HG03565 (cell line): Measurements from ENCODE around the gene PLRG1.
"Not testable (repeated sequence)": the region's sequence is repeated elsewhere in the genome, so short reads cannot be mapped to it uniquely, and the experiment has no call there.

Experiments
- ATAC-seq: cut with Tn5 transposase; IDR thresholded peaks from one replicate; pipeline ENCODE4 v1.9.1; 2021; ENCODE audit warnings: mild to moderate bottlenecking, moderate library complexity; ENCODE audit not compliant: unreplicated experiment

Gene PLRG1

DNA sequence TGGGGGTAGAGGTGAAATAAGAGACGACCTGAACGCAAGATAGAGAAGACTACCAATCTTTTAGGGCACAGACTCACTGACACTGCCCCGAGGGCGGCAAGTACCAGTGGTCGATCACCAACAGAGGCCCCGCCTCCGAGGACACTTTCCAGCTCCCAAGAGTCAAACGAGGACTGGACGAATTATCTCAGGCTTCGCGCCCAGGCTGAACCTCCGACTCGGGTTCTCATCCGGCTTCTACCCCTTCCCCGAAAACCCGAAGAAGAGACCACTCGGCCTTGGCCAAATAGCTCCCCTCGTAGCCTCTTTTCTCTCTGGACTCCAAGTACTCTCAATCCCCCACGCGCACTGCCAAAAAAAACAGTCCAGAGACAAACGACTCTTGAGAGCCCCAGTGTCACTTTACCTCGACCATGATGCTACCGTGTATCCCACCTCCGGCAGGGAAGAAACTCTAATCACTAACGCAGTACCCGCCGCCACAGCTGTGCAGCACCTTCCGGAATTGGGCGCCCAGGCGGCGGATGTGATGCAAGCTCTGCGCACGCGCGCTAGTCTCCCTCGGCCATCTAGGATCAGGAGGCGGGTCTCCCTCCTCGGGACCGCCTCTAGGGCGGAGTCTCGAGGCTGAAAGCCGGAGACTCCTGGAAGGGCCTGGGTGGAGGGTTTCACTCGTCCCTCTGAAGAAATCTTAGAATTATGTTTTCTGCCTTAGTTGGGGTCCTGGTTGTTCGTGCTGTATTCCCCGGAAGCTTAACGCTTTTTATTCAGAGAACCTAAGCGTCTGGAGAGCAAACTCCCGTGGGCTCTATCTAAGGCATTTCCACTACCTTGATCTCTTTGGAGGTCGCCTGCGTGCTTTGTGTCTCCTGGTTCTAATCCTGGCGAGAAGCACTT is at the start of gene PLRG1:
TSS of gene PLRG1 (minus strand) at position 507 of the 897 bp plus-strand sequence. CDS start at position 415, 92 bp downstream.
- peak; percentile 99 for ATAC-seq

DNA sequence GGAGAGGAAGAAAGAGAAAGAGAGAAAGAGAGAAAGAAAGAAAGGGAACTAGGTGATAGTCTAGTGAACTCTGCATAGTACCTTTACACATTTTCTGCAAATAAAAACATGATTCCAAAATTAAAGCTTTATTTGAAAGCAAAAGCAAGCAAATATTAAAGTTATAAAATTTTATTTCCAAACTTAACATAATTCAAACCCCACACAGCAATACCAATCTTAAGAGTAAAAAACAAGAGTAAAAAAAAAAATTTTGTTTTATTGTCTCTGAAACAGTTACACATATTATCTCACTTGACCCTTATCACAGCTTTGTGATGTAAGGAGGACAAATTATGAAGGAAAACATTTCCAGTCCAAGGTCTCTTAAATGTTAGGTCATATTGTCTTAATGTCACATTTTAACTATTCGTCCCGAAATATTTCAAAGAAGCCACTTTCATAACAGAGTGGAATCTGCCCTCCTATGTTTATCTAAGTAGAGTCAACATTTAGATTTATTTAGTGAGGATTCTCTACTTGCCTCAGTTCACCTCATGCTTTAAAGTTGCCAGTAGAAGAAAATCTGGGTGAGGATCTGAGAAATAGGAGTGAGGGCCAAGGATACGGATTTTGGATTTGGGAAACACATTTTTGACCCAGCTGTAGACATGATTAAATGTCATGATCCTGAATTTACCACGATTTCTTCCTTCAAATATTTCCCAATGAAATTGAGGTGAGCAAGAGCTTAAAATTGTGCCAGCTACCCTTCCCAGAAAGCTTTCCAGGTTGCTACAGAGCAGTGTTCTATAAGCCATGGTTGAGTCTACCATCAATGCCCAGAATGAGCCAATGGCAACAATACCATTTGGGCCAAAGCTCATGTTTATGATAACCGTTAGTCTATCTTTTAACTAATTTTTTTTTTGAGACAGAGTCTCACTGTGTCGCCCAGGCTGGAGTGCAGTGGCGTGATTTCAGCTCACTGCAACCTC is 47.9 kb upstream of the PLRG1 start:
- ATAC-seq = no peak

DNA sequence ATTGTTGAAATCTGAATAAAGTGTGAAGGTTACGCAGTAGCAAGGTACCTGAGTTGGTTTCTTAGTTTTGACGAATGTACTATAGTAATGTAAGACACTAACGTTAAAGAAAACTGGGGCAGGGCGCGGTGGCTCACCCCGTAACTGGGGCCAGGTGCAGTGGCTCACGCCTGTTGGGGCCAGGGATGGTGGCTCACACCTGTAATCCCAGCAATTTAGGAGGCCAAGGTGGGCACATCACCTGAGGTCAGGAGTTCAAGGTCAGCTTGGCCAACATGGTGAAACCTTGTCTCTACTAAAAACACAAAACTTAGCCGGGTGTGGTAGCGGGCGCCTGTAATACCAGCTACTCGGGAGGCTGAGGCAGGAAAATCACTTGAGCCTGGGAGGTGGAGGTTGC is 47.1 kb upstream of the PLRG1 start:
- ATAC-seq = not testable (repeated sequence)

DNA sequence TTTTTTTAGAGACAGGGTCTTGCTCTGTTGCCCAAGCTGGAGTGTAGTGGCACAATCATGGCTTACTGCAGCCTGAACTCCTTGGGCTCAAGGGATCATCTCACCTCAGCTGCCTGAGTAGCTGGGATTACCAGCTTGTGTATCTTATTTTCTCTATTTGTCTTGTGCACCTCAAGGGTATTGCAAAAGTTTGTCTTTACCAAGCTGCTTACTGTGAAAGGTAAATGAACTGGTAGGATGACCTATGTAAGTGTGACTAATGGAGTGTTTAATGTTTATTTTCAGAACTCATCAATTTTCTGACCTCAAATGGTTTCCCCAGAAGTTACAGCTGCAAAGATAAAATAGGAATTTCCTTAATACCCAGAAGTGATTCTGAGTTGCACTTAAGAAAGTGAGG is 45.6 kb upstream of the PLRG1 start:
- ATAC-seq = no peak

DNA sequence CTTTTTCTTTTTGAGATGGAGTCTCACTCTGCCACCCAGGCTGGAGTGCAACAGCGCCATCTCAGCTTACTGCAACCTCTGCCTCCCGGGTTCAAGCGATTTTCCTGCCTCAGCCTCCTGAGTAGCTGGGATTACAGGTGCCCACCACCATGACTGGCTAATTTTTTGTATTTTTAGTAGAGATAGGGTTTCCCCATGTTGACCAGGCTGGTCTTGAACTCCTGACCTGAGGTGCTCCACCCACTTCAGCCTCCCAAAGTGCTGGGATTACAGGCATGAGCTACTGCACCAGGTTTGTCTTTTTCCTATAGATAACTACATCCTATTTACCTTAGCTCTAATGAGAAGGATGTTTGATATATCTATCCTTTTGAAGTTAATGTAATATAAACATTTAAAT is 44.1 kb upstream of the PLRG1 start:
- ATAC-seq = not testable (repeated sequence)

DNA sequence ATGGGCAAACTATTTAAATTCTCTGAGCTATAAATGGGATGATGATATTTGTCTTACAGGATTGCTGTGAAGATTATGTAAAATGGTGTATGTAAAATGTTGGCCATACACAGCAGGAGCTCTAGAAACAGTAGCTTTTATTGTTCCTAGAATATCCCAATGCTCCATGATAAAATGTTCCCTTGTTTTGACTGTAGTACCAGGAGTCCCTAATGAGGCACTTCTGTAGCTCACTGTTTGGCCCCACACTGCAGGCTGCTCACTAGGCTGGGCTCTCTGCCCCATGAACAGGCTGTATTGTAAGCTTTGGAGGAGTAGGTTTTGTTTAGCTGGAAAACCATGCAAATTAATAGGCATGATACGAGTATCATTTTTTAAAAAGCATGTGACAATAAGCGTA is 43.7 kb upstream of the PLRG1 start:
- ATAC-seq = no peak

DNA sequence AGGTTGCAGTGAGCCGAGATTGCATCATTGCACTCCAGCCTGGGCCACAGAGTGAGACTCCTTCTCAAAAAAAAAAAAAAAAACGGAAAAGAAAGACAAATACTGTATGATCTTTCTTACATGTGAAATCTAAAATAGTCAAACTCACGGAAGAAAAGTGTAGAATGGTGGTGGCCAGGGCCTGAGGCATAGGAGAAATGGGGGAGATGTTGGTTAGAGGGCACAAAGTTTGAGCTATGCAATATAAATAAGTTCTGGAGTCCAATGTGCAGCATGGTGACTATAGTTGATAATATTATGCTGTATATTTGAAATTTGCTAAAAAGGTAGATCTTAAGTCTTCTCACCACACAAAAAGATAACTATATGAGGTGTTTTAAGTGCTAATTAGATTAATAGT is 41.7 kb upstream of the PLRG1 start:
- no peak for ATAC-seq

DNA sequence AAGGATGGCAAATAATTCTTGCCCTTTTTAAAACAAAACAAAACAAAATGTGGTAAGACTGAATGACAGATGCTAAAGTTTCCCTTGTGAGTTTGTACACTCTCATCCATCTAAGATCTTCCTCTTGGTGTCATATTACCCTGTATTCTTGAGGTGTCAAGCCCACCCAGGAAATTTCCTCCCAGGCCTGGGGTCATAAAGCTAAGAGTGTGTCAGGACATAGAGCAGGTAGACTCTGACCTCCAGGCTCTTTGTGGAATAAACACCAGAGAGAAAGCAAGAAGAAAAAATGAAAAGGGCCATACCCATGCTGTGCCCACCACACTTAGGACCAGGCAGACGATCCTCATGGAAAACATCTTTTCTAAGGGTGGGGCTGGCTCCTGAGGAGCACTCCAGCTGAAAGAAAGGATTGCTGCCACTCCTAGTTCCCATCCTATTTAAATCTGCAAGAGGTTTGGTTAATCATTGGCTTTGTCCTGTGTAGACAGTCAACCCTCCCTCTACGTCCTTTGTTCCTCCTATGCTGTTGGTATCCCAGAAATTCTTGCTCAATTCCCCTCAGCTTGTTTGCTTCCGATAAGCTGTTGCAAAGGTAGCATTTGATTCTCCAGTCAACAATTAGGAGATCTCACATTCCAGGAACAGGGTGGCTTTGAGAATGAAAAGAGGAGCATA is 40.3 kb upstream of the PLRG1 start, which contains the start of gene FGA:
TSS of gene FGA (minus strand) at position 414 of the 678 bp plus-strand sequence. CDS start at position 359, 55 bp downstream.
- no peak for ATAC-seq

DNA sequence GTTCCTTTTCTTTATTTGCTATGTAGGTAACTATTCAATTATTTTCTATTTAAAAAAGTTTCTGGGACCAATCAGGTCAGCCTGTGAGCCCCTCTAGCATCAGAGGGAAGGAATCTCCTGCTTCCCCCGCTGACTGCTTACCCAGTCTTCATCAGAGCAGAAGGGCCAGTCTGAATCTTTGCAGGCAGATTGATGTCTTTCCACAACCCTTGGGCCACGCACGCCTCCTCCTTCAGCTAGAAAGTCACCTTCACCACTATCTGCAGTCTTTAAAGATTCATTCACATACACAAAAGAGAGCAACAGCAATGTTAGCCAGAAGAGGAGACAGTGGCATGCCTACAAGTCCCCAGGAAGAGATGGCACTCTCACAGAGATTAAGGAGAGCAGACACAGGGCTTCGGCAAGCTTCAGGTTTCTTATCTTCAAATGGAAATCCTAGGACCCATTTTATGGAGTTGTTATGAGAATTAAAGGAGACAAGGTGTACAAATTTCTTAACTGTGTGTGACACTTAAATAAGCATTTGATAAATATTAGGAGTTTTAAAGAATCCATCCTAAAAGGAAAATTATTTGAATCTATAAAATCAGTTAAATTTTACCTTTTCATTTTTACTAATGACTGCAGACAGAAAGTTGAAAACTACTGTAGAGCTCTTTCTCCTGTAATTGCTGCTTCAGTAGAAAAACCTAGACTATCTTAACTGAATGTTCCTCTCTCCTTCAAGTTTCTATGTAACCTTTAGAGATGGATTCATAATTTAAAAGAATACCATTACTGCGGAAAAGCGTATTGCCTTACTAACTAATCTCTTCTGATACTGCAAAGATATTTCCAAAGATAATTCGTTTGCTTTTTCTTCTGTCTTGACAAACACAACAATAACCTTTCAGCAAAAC is 39.3 kb upstream of the PLRG1 start:
- no peak for ATAC-seq

DNA sequence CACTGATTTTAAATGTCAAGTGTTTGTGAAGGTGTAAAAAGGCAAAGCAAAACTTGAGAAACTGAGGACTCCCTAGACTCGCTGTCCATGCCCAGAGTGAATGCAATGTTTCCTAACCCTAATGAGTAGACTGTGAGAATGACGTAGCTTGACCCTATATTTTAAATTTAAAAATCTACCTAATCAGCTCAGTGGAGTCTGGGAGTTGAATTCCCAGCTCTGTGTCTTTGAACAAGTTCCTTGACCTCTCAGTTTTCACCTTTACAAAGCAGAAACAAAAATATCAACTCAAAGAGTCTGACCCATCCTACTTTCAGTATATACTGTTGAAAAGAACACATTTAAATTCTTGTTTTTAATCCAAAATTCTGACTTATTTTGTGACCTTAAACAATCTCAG is 38.0 kb upstream of the PLRG1 start:
- ATAC-seq = no peak

DNA sequence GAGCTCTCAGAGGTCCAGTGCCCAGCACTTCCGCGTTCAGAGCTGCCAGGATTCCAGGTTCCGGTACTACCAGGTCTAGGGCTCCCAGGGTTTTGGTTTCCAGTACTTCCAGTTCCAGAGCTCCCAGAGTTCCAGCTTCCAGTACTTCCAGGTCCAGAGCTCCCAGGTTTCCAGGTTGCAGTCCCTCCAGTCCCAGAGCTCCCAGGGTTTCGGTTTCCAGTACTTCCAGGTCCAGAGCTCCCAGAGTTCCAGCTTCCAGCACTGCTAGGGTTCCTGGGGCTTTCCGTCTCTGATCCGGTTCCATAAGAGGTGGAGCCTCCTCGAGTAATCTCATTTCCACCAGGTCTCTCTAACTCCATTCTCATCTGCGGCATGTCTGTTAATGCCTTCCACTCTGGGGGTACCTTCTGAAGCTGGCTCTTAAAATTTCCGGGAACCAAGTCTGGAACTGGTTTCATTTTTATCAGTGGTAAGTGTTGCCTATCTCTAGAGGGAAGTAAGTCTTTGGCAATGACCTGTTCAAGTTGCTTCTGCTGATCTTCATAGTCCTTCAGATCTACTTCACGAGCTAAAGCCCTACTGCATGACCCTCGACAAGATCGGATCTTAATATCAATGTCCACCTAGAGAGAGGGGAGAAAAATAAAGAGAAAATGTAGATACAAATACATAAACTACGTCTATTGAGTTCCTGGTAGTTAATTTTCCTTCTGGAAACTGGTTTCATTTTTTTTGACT is 36.3 kb upstream of the PLRG1 start:
- no peak for ATAC-seq

DNA sequence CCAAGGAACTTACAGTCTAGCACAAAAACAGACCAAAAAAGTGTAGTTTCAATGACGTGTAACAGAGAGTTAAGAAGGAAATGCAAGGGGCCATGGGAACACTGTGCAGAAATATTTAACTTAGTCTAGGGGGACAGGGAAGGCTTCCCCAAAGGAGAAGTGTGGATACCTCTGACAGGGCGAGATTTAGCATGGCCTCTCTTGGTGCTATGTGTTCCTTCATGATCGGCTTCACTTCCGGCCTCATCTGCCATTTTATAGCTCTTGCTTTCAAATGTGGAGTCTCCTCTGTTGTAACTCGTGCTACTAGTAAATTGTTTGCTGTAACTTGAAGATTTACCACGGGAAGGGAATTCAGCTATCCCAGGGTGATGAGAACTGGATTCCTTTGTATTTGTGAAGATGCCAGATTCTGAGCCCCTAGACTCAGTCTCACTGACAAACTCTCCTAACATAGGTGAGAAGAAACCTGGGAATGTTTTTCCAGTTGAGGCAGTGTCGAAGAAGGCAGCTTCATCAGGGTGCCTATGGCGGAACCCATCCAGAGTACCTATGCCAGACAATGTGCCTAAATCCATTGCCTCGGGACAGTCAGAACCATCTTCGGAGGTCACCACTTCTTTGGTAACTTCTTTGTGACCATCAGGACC is 35.3 kb upstream of the PLRG1 start:
- ATAC-seq = no peak

DNA sequence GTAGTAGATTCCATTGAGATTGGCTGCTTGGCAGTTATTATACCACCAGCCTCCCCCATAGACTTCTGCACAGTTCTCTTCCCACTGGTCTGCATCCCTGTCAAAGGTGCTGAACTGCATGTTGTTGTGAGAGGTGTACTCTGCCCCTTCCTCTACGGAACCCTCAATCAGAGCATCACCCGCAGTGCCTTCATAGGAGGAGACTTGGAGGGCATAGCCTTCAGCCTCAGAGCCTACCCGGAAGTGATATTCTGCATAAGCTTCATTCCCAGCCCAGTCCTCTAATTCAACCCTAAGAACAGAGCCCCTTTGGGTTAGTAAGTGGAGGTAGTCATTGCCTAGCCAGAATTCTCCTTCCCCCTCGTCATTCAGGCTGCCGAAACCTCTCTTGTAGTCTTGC is 34.1 kb upstream of the PLRG1 start:
- no peak for ATAC-seq

DNA sequence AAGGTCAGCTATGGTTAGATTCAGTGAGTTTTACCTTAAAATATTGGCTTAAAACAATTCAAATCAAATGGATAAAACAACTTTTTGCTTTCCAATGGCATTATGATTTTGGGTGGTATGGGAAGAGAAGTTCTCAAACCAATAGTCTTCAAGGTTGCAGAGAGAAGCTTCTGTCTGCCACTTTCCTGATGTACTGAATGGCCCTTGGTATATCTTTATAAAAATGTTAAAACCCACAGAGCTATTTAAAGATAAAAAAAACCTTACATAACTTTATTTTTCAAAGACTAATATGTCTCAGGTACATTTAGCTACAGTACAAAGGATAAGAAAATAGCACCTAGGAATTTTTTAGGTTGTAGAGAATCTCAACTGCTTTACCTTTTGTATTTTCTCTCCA is 33.5 kb upstream of the PLRG1 start:
- ATAC-seq = no peak

DNA sequence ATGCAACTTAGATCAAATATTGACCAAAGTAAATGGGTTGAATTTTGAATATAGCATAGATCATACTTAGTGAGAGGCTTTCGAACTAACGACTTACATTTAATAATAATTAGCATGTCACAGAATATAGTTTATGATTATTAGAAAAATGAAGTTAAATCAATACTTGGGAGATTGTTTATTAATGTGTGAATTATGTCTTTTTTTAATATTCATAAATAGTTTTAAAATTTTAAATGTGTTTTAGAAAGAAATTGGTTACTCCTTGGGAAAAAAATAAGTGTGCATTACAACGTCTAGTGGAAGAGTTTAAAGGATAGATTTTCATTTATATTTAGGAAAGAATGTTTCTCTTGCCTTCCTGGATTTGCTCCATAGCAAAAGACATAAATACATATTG is 33.0 kb upstream of the PLRG1 start:
- ATAC-seq = no peak

DNA sequence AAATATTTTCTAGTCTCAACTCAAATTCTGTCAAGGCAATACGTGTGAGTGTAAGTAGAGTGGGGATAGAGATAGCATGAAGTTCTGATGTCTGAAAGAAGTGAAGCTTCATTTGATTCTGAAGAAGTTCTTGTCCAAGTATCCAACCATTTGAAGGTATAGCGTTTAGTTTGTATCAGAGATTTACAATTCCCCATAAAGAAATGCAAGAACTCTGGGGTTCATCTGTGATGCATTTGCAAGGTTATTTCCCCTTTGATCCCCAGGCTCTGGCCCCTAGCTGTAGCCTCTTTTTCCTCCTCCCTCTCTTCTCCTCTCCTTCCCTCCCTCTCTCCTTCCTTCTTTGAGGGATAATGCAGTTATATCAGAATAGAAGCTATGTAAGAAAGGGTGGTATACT is 32.5 kb upstream of the PLRG1 start:
- ATAC-seq = no peak

DNA sequence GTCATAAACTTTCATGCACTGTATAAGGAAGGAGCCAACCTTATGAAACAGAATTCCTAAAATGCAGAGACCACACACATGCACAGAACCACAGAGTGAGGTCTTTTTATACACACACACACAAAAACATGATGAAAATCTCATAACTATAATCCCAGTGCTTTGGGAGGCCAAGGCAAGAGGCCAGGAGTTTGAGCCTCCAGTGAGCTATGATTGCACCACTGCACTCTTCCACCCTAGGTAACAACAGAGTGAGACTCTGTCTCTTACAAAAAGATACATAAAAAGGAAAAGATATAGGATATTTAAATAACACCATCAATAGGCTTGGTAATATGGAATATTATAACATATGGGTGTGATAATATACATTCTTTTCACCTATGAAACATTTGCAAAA is 29.7 kb upstream of the PLRG1 start:
- ATAC-seq = no peak

DNA sequence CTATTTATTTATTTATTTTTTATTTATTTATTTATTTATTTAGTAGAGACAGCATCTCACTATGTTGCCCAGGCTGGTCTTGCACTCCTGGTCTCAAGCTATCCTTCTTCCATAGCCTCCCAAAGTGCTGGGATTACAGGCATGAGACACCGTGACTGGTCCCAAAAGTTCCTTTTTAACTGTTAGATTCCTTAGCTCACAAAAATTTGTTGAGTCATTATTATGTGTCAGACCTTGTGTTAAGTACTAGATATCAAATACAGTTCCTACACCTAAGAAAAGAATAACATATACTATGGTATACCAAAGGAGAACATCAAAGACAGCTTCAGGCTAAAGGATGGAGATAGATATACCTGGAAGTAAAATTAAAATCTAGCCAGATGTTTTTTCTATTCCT is 28.7 kb upstream of the PLRG1 start:
- no peak for ATAC-seq

DNA sequence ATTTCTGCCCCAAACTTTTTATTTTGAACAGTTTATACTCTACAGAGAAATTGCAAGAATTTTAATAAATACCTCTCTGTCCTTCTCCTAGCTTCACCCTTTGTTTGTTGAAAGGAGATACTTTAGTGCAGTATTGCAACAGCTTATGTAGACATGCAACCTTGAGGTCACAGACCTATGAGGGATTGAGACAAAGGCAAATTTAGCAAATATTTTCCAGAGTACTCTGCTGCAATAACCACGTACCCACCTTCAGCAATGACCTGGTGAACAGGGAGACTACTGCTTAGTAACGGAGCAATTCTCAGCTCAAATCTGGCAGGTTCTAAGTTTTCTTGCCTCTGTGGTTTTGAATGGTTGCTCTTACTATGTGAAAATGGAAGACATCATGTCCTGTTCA is 27.1 kb upstream of the PLRG1 start:
- ATAC-seq = no peak
